Measurements from ENCODE around the gene F2RL2. TPM values are rescaled to one million over a fixed set of nuclear protein-coding genes. Genes with fewer than 3 reads are reported as not detected.

Gene F2RL2
- total RNA-seq, 1 experiment from 2014 or later = 0.13 TPM

DNA sequence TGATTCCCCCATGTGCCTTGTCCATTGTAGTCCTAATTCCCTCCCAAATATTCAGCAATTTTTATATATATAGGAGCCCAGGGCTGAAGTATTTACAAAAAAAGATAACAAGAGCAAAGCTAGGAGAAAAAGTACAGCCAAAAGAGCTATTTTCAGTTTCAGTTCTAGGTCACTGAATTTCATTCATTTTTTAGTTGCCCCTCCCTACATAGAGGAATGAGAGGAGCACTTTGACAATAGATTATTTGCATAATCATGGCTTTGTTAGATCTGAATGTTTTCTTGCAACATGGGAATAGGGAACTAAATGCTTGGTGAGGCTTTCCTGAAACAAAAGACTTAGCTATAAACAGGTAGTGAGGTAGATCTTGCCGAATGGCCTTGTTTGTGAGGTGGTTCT, 15.3 kb upstream of the F2RL2 start:
- DNase-seq (ENCODE audit: low read depth, low spot score) (no peak), ATAC-seq (no peak)
- no peak overlapping the region for H3K27ac ChIP-seq (ENCODE audit: low read length)
- H3K4me3 ChIP-seq (ENCODE audit: low read depth in 2 of 2, low read length in 2 of 2) = no peak overlapping the region
- intact Hi-C loops (cut with micrococcal nuclease; ENCODE audit: unreplicated experiment) = no loop called here
- no TSS peak for BruUV-seq (replicated peaks)
- in situ Hi-C loops (cut with HindIII; ENCODE audit: low pct_unique_long_range_greater_than_20kb, low sequenced_read_pairs) = no loop called here
- H3K27me3 ChIP-seq (ENCODE audit: control insufficient read depth, insufficient read depth, low read length) = no peaks in the 10 kb centered on the region
- no peaks in the 10 kb centered on the region for H3K4me1 ChIP-seq (ENCODE audit: control insufficient read depth, insufficient read depth, low read length)
- no peaks in the 10 kb centered on the region for H3K36me3 ChIP-seq (ENCODE audit: control insufficient read depth, insufficient read depth, low read length)
- ChIA-PET POLR2A (interaction anchor here (0.7 kb wide), 1 partner anchor 28 kb away, joined by 3 read pairs; no protein-coding TSS in a partner anchor), CTCF (no interaction called here)
- TF ChIP-seq REST (IDR thresholded peaks at IDR 0.05; ENCODE audit: insufficient read depth in 1 of 2, low read depth in 2 of 2, low read length in 1 of 2) = no peak
- TF ChIP-seq TCF7L2 (IDR thresholded peaks at IDR 0.05; ENCODE audit: low read depth, low read length) = no peak
- no peak for TF ChIP-seq CTCF (IDR thresholded peaks at IDR 0.05)
- no peaks in the 10 kb centered on the region for H3K9me3 ChIP-seq (ENCODE audit: control insufficient read depth, insufficient read depth, low read depth, low read length)

DNA sequence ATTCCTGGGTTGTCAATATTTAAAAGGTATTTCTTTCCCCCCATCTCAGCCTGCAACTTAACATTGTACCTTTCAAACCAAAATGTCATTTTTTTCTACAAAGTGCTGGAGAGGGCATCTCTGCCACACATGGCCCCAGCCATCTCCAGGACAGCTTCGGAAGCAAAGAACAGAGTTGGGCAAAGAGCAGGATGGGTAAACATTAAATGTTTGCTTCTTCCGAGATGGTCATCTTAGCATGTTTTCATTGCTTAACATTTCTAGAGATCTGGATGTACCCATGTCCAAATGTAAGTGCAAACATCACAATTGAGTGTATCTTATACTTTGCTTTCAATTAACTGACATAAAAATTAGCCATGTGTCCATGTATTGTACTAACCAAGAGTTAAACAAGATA, 14.3 kb upstream of the F2RL2 start:
- CTCF ChIA-PET = no interaction called here
- H3K27ac ChIP-seq (ENCODE audit: low read length) = no peak overlapping the region
- no peaks in the 10 kb centered on the region for H3K36me3 ChIP-seq (ENCODE audit: control insufficient read depth, insufficient read depth, low read length)
- POLR2A ChIA-PET = no interaction called here
- in situ Hi-C loops (cut with HindIII; ENCODE audit: low pct_unique_long_range_greater_than_20kb, low sequenced_read_pairs) (no loop called here), intact Hi-C loops (cut with micrococcal nuclease; ENCODE audit: unreplicated experiment) (no loop called here)
- TF ChIP-seq REST (IDR thresholded peaks at IDR 0.05; ENCODE audit: insufficient read depth in 1 of 2, low read depth in 2 of 2, low read length in 1 of 2) (no peak), SIN3A (IDR thresholded peaks at IDR 0.05; ENCODE audit: borderline replicate concordance, insufficient read depth, low read depth, low read length) (no peak), TCF7L2 (IDR thresholded peaks at IDR 0.05; ENCODE audit: low read depth, low read length) (no peak), CTCF (IDR thresholded peaks at IDR 0.05) (no peak), POLR2AphosphoS5 (IDR thresholded peaks at IDR 0.05; ENCODE audit: low read depth, low read length) (no peak)
- DNase-seq (ENCODE audit: low read depth, low spot score) (no peak), ATAC-seq (no peak)
- H3K27me3 ChIP-seq (ENCODE audit: control insufficient read depth, insufficient read depth, low read length) = no peaks in the 10 kb centered on the region
- H3K9me3 ChIP-seq (ENCODE audit: control insufficient read depth, insufficient read depth, low read depth, low read length) = no peaks in the 10 kb centered on the region
- BruUV-seq (replicated peaks) = no TSS peak
- no peaks in the 10 kb centered on the region for H3K4me1 ChIP-seq (ENCODE audit: control insufficient read depth, insufficient read depth, low read length)
- H3K4me3 ChIP-seq (ENCODE audit: low read depth in 2 of 2, low read length in 2 of 2) = no peak overlapping the region
